AG08395 (cell line): Measurements from ENCODE around the gene PATJ.
"Not testable (repeated sequence)": the region's sequence is repeated elsewhere in the genome, so short reads cannot be mapped to it uniquely, and the experiment has no call there.

ENCODE experiments used
- DNase-seq: peaks from one replicate; pipeline ENCODE4 v3.0.0; 2012; ENCODE audit warnings: mixed read lengths, low spot score

PATJ gene

DNA sequence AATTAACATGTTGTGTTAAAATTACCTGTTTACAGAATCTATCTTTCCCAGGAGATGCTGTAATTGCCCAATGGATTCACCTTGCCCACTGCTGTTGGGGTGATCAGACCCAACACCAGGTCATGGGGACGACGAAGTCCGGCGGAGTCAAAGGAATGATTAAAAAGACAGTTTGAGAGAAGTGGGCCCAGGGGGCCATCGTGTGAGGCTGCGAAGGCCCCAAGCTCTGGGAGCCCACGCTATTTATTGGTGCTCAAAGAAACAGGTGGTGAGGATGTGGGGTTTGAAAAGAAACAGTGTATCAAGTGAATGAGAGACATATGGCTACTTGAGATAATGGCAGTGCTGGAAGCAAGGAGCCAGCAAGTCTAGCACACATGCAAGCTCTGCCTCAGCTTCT lies 436.1 kb downstream of the PATJ start:
- DNase-seq = no peak

DNA sequence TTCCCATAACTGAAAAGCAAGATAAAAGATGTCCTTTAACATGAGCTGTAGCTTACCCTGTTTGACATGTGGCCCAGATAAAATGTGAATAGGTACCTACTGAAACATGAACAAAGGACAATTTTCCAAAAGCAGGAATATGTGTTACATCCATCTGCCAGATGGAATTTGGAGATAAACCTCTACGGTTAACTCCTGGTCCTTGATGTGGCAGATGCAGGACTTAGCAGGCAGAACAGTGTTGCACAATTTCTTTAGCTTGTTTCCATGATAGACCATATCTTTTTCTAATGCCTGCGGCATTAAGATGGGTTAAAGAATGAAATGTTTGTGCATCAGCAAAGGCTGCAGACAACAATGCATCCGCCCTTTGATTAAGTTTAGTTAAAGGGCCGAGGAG lies 437.8 kb downstream of the PATJ start:
- DNase-seq = not testable (repeated sequence)

DNA sequence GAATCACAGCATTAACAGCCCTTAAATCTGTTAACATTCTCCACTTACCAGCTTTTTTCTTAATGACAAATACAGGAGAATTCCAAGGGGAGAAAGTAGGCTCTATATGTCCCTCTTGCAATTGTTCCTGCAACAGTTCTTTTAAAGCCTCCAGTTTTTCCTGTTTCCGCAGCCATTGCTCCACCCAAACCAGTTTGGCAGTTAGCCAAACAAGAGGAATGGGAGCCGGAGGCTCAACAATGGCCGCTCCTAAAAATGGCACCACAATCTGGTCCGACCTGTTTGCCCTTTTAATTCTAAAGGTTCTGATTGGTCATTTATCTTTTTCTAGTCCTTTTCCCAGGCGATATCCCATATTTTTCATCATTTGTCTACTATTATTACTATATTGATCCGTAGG lies 438.4 kb downstream of the PATJ start:
- no peak for DNase-seq

DNA sequence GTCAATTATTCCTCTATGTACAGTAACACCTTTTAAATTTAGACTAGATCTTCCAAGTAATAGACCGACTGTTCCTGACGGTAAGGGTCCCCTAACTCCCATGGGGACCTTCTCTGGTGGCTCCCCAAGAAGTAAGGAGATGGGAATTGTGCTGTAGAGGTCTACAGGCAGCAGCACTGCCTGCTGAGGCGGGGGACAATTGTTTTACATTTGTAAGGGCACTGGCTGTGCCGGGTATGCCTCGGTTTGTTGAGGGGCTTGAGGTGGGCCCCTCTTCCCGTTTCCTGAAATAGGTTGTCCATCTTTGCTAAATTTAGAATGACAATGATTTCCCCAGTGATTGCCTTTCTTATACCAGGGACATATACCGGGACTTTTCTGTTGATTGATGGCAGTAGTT lies 439.3 kb downstream of the PATJ start:
- no peak for DNase-seq

DNA sequence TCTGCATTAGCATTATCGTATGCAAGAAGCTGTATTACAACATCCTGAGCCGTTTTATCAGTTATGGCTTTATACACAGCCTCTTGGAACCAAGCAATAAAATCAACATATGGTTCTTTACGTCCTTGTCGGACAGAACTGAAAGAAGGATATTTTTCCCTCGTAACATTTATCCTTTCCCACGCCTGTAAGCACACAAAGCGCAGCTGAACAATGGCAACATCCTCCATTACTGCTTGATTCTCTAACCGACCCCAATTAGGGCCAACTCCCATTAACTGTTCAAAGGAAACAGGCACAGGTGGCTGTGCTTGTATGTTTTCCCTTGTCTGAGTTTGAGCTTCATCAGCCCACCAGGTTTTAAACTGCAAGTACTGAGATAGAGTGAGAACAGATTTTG lies 439.9 kb downstream of the PATJ start:
- not testable (repeated sequence) for DNase-seq

DNA sequence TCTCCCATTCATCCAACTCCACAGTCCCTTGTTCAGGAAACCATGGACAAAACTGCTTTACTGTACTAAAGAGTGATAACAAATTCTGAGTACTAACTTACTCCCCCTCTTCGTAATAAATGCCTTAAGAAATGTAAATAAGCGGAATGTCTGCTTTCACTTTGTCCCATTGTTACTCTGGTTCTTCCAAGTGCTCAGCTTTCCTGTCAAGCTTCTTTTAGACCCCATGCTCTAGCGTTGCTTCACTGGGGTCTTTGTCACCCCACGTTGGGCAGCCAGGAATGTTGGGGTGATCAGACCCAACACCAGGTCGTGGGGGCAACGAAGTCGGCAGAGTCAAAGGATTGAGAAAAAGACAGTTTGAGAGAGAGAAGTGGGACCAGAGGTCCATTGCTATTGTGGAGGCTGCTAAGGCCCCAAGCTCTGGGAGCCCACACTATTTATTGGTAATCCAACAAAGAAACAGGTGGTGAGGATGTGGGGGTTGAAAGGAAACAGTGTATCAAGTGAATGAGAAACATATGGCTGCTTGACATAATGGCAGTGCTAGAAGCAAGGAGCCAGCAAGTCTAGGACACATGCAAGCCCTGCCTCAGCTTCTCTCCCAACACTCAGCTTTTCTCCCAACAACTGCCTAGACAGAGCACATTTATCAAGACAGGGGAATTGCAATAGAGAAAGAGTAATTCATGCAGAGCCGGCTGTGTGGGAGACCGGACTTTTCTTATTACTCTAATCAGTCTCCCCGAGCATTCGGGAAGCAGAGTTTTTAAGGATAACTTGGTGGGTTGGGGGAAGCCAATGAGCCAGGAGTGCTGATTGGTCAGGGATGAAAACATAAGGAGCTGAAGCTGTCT lies 441.1 kb downstream of the PATJ start:
- DNase-seq = not testable (repeated sequence)

DNA sequence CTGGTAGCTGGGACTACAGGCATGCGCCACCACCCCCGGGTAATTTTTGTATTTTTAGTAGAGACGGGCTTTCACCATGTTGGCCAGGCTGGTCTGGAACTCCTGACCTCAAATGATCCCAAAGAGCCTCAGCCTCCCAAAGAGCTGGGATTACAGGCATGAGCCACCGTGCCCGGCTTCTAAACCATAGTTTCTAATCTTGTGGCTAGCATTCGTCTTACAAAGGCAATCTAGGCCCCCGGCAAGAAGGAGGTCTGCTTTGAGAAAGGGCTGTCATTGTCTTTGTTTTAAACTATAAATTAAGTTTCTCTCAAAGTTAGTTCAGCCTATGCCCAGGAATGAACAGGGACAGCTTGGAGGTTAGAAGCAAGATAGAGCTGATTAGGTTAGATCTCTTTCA lies 442.1 kb downstream of the PATJ start:
- DNase-seq = no peak

DNA sequence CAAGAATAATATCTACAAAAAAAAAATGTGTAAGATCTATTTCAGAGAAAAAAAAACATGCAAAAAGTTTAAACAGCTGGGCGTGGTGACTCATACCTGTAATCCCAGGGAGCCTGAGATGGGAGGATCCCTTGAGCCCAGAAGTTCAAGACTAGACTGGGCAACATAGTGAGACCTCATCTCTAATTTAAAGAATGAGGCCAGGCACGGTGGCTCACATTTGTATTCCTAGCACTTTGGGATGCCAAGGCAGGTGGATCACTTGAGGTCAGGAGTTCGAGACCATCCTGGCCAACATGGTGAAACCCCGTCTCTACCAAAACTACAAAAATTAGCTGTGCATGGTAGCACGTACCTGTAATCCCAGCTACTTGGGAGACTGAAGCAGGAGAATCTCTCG lies 443.0 kb downstream of the PATJ start:
- not testable (repeated sequence) for DNase-seq

DNA sequence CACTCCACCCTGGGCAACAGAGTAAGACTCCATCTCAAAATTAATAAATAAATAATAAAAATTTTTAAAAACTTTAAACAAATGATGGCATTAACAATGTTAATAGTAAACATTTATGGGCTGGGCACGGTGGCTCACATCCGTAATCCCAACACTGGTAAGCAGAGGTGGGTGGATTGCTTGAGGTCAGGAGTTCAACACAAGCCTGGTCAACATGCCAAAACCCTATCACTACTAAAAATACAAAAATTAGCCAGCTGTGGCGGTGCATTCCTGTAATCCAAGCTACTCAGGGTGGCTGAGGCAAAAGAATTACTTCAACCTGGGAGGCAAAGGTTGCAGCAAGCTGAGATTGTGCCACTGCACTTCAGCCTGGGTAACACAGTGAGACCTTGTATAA lies 443.4 kb downstream of the PATJ start:
- no peak for DNase-seq

DNA sequence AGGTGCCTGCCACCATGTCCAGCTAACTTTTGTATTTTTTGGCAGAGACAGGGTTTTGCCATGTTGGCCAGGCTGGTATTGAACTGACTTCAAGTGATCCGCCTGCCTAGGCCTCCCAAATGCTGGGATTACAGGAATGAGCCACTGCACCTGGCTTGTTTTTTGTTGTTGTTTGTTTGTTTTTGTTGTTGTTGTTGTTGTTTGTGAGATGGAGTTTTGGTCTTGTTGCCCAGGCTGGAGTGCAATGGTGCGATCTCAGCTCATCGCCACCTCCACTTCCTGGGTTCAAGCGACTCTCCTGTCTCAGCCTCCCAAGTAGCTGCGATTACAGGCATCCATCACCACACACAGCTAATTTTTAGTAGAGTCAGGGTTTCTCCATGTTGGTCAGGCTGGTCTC lies 445.3 kb downstream of the PATJ start:
- no peak for DNase-seq

DNA sequence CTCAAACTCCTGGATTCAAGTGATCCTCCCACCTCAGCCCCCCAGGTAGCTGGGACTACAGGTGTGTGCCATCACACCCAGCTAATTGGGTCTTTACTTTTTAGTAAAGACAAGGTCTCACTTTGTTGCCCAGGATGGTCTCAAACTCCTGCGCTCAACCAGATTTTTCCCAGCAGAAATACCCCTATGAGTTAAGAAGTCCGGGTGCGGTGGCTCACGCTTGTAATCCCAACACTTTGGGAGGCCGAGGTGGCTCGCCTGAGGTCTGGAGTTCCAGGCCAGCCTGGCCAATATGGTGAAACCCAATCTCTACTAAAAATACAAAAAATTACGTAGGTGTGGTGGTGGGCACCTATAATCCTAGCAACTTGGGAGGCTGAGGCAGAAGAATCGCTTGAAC lies 445.8 kb downstream of the PATJ start:
- no peak for DNase-seq

DNA sequence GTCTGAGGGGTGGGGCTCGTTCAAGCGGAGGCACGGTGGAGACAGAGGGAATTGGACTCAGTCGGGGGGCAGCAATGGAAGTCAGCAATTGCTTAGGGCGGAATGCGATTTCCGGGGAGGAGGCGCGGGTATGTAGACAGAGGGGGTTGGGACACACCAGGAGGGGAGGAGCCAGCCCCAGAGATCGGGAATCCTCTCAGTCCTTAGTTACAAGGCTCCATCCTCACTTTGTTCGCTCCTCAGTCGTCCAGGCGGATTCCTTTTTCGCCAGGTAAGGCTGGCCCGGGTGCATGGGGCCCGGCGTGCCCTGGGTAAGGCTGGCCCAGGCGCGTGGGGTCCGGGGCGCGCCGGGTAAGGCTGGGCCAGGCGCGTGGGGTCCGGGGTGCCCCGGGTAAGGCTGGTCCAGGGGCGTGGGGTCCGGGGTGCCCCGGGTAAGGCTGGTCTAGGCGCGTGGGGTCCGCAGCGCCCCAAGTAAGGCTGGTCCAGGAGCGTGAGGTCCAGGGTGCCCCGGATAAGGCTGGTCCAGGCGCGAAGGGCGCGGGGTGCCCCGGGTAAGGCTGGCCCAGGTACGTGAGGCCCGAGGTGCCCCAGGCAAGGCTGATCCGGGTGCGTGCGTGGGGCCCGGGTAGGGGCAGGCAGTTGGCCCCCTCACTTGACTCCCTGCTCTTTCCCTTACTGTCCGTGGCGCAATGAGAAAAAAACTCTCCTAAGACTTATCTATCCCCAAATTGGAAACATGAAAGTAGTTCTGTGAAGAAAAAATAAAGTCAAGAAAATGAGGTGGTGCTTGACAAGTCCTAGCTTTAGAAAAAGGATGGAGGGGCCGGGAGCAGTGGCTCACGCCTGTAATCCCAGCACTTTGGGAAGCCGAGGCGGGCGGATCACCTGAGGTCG lies 452.6 kb downstream of the PATJ start, which contains the start of gene L1TD1:
Gene L1TD1, plus strand, starts transcription at position 199 of the 894 bp plus-strand sequence. CDS start 11,780 bp downstream, outside the sequence.
- DNase-seq = no peak

DNA sequence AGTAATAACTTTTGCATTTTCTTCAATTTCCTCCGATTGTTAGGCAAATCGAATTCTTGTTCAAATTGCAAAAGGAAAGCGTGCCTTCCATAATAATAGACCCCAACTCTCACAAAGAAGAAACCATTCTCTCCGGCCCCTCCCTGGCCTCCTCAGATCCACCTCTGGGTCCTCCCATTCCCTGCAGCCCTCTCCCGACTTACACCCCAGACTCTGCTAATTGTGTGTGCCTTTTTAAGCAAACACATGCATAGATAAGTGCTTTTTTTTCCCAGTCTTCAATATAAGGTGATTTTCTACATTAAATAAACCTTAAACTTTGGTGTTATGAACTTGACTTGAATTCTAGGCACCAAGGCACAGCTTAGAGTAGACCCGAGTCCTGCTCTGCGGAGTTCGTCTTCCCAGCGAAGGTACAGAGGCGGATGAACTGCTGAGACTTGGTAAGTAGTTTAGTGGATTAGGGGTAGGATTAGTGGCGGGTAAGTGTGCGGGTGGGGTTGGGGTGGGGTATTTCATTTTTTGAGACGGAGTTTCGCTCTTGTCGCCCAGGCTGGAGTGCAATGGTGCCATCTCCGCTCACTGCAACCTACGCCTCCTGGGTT lies 453.9 kb downstream of the PATJ start:
- no peak for DNase-seq

DNA sequence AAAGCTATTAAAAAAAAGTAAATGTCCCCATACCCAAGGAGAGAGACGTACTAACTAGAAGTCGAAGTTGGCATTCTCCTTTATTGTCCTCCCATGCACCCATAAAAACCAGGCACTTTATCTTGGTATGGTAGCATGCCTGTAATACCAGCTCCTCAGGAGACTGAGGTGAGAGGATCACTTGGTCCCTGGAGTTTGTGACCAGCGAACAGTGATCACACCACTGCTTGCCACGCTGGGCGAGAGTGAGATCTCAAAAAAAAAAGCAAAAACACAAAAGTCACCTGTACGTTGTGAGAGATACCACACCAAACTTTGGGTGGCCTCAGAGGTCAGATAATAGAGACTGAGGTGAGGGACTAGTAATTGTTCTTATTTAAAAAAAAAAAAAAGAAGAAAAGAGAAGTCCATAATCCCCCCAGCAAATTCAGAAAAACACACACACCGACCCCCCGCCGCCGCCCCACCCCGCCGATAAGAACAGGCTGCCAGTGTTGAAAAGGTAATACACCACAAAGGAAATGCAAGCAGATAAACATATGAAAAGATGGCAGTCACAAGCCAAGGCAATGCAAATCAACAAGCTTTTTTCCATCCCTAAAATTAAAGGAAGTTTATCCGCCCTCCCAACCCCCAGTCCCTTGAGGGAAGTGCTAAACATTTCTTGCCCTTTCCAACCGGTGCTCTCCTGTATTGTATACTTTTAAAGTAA lies 455.9 kb downstream of the PATJ start:
- no peak for DNase-seq

DNA sequence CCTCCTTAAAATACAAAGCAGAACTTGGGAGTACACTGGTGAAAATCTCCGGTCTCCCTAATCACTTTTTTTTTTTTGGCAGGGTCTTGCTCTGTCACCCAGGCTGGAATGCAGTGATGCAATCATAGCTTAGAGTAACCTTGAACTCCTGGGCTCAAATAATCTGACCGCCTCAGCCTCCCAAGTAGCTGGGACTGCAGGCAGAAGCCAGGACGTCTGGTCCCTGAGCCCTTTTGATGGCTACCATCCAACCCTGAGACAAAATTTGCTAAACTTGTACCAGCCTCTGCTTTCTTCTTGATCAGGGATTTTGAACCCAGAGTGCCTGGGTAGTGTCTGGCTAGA lies 456.5 kb downstream of the PATJ start:
- DNase-seq = no peak

DNA sequence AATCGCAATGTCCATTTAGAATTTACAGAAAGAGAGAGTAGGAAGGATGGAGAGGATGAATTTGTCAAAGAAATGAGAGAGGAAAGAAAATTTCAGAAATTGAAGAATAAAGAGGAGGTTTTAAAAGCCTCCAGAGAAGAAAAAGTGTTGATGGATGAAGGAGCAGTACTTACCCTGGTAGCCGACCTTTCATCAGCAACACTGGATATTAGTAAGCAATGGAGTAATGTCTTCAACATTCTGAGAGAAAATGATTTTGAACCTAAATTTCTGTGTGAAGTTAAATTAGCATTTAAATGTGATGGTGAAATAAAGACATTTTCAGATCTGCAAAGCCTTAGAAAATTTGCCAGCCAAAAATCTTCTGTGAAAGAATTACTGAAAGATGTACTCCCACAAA lies 464.9 kb downstream of the PATJ start:
- no peak for DNase-seq

DNA sequence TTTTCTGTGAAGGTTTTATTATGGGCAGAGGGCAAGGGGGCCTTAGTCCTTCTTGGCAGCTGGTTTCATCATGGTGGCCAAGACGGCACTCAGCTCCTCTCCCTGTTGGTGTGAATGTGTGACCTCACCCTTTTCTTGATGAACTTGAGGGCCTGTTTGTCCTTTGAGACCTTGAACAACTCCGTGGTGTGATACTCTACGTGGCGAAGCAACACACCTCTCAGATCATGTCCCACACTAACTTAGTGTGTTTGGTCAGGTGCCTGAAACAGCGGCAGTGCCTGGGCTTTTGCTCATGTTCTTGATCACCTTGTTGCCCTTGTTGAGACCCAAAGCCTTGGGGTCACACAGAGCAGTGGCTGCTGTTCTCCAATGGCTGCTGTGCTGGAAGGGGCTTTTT lies 465.8 kb downstream of the PATJ start:
- no peak for DNase-seq

DNA sequence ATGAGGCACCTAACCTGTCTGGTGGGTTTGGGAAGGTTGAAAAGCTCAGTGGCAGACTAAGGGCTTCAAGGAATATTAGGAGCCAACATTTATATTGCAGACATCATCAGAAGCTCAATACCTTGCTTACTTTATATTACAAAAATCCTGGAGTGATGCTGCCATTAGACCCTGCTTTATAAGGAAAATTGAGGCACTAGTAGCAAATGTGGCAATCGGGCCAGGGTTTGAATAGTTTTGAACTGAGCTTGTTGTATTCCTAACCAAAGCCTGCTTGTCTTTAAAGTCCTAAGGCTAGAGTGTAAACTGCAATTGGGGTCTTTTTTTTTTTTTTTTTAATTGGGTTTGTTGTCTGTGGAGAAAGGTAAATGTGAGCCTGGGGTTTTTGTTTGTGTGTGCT lies 466.7 kb downstream of the PATJ start:
- no peak for DNase-seq

DNA sequence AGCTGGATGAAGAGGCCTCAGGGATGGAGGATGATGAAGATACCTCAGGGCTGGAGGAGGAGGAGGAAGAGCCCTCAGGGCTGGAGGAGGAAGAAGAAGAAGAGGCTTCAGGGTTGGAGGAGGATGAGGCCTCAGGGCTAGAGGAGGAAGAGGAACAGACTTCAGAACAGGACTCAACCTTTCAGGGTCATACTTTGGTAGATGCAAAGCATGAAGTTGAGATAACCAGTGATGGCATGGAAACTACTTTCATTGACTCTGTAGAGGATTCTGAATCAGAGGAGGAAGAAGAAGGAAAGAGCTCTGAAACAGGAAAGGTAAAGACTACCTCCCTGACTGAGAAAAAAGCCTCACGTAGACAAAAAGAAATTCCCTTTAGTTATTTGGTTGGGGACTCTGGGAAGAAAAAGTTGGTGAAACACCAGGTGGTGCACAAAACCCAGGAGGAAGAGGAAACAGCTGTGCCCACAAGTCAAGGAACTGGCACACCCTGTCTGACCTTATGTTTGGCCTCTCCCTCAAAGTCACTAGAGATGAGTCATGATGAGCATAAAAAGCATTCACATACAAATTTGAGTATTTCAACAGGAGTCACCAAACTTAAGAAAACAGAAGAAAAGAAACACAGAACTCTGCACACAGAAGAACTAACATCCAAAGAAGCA lies 467.8 kb downstream of the PATJ start:
- DNase-seq = peak; percentile 32

DNA sequence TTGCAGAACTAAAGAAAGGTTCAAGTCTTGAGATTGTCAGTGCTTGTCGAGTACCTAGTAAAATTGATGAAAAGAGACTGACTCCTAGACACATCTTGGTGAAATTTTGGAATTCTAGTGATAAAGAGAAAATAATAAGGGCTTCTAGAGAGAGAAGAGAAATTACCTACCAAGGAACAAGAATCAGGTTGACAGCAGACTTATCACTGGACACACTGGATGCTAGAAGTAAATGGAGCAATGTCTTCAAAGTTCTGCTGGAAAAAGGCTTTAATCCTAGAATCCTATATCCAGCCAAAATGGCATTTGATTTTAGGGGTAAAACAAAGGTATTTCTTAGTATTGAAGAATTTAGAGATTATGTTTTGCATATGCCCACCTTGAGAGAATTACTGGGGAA lies 468.7 kb downstream of the PATJ start:
- DNase-seq = no peak

DNA sequence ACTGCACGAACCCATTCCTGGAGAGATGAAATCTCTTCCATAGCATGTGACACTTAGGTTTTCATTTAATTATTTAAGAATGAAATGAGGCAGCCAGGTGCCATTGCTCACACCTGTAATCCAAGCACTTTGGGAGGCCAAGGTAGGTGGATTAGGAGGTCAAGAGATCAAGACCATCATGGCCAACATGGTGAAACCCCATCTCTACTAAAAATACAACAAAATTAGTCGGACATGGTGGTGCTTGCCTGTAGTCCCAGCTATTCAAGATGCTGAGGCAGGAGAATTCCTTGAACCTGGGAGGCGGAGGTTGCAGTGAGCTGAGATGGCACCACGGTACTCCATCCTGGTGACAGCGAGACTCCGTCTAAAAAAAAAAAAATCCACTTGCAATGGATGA lies 470.1 kb downstream of the PATJ start:
- DNase-seq = no peak
